ENCODE measurements around the gene RPS19. TPM values are rescaled to one million over a fixed set of nuclear protein-coding genes. Genes with fewer than 3 reads are reported as not detected.

Gene RPS19
- total RNA-seq, 1 donor from 2014 or later, result 2,943 TPM

DNA sequence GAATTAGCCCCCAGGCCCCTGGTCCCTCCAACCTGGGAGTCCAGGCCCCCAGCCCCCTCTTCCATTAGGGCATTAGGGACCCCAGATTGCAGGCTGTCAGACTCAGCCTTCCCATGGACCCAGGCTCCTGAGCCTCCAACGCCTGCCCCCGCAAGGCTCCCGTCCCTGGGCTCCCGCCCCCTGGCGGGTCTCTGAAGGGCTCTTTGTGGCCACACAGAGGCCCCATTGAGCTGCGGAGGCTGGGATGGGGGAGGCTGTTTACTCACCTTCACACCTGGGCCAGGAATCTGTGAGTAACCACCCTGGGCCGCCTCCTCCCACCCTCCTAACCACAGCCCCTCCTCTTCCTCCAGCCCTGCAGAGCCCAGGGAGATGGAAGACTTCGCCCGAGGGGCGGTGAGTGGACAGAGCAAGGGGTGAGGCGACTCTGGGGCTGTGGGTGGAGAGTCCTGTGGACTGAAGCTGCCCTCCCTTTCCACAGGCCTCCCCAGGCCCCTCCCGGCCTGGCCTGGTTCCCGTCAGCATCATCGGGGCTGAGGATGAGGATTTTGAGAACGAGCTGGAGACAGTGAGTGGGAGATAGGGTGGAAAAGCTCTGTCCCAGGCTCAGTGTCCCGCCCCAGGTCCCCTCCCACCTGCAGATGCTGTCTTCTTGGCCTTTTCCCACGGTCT is 27.8 kb downstream of the RPS19 start:
- no peaks in the 10 kb centered on the region for H3K9me3 Mint-ChIP-seq
- peak overlapping the region; percentile 86 for H3K27ac Mint-ChIP-seq
- peaks cover 48% of the 10 kb centered on the region for H3K4me1 Mint-ChIP-seq (ENCODE audit: low read depth)
- intact Hi-C loops (cut with micrococcal nuclease), result loop anchor here (1.0 to 2.0 kb wide), 2 partner anchors 41 to 57 kb away; partner anchors contain the start of gene ERFL
- H3K27me3 Mint-ChIP-seq (ENCODE audit: low read depth), result no peaks in the 10 kb centered on the region
- peaks cover 63% of the 10 kb centered on the region for H3K36me3 Mint-ChIP-seq (ENCODE audit: low read depth)
- peak overlapping the region; percentile 81 for H3K4me3 Mint-ChIP-seq (ENCODE audit: low read depth)
- DNase-seq (ENCODE audit: low spot score), result peak; percentile 66

DNA sequence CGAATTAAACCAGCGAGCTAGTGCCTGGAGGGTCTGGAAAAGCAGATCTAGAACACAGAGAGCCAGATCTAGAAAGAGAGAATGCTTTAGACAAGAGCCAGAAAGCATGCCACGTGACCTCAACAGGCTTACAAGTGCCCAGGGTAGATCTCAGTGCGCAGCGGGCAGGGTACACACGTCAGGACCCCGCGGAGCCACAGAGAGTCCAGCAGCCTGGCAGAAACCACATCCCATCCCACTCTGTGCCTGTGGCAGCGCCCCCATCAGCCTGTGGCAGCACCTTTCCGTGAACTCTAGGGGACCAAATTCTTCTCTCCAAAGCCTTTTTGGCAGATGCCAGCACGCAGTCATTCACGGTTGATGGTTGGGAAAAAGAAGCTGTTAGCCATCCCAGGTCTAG is 28.9 kb downstream of the RPS19 start:
- Mint-ChIP-seq H3K4me1 (ENCODE audit: low read depth) (peaks cover 50% of the 10 kb centered on the region), H3K36me3 (ENCODE audit: low read depth) (peaks cover 62% of the 10 kb centered on the region), H3K9me3 (no peaks in the 10 kb centered on the region), H3K4me3 (ENCODE audit: low read depth) (no peak overlapping the region), H3K27ac (peak overlapping the region; percentile 67), H3K27me3 (ENCODE audit: low read depth) (no peaks in the 10 kb centered on the region)
- DNase-seq (ENCODE audit: low spot score), result no peak
- intact Hi-C loops (cut with micrococcal nuclease), result no loop called here

DNA sequence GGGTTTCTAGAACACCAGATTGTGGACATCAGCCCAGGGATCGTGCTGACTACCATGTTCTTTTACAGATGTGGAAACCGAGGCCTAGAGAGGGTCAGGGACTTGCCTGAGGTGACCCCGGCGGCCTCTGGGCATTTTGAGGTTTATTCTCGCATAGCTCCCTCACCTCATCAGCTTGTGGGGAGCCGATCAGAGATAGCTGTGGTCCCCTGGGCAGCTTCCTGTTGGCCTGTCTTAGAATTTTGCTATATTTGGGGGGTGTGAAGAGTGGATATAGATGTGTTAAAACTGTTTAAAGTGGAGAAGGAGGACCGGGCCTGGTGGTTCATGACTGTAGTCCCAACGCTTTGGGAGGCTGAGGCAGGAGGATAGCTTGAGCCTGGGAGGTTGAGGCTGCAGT is 29.8 kb downstream of the RPS19 start:
- H3K27me3 Mint-ChIP-seq (ENCODE audit: low read depth), result no peaks in the 10 kb centered on the region
- peaks cover 62% of the 10 kb centered on the region for H3K36me3 Mint-ChIP-seq (ENCODE audit: low read depth)
- peaks cover 48% of the 10 kb centered on the region for H3K4me1 Mint-ChIP-seq (ENCODE audit: low read depth)
- H3K27ac Mint-ChIP-seq, result peak overlapping the region; percentile 34
- H3K4me3 Mint-ChIP-seq (ENCODE audit: low read depth), result no peak overlapping the region
- DNase-seq (ENCODE audit: low spot score), result no peak
- H3K9me3 Mint-ChIP-seq, result no peaks in the 10 kb centered on the region
- intact Hi-C loops (cut with micrococcal nuclease), result no loop called here

DNA sequence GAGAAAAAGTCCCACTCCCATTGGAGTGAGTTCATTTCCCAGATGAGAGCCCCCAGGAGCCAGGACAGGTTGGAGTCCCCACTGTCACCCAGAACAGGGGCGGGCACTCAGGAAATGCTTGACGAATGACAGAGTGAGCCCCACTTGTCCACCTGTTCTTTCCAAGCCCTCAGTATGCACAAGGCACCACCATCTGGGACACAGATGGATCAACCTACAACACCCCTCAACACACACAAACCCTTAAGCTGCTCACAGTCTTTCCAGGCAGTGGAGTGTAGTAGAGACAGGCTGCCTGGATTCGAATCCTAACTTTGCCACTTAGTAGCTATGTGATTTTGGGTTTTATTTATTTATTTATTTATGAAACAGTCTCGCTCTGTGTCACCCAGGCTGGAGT is 30.9 kb downstream of the RPS19 start:
- peaks cover 60% of the 10 kb centered on the region for H3K36me3 Mint-ChIP-seq (ENCODE audit: low read depth)
- H3K27ac Mint-ChIP-seq, result no peak overlapping the region
- H3K9me3 Mint-ChIP-seq, result no peaks in the 10 kb centered on the region
- no peak overlapping the region for H3K4me3 Mint-ChIP-seq (ENCODE audit: low read depth)
- H3K4me1 Mint-ChIP-seq (ENCODE audit: low read depth), result peaks cover 46% of the 10 kb centered on the region
- intact Hi-C loops (cut with micrococcal nuclease), result no loop called here
- no peaks in the 10 kb centered on the region for H3K27me3 Mint-ChIP-seq (ENCODE audit: low read depth)
- no peak for DNase-seq (ENCODE audit: low spot score)

DNA sequence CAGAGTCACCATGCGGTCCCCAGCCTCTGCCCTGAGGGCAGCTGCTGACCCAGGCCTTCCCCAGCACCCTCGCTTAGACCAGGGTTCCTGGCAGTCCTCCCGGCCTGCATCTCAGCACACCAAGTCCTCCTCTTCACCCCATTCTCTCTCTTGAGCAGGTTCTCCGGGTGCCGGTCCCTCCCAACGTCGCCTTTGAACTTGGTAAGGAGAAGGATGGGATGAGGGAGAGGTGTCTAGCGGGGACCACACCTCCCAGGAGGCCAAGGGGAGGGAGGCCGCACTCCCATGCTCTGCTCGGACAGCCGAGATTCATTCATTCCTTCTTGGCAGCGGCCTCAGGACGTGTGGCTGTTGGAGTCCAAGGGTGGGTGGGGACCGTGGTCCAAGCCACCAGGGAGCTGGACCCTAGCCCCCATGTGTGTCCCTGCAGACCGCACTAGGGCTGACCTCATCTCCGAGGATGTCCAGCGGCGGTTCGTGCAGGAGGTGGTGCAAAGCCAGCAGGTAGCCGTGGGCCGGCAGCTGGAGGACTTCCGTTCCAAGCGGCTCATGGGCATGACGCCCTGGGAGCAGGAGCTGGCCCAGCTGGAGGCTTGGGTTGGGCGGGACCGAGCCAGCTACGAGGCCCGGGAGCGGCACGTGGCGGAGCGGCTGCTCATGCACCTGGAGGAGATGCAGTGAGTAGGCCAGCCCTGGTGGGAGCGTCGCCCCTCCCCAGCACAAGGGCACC is 32.3 kb downstream of the RPS19 start:
- Mint-ChIP-seq H3K27ac (no peak overlapping the region), H3K27me3 (ENCODE audit: low read depth) (no peaks in the 10 kb centered on the region), H3K36me3 (ENCODE audit: low read depth) (peaks cover 56% of the 10 kb centered on the region), H3K9me3 (no peaks in the 10 kb centered on the region), H3K4me1 (ENCODE audit: low read depth) (peaks cover 34% of the 10 kb centered on the region), H3K4me3 (ENCODE audit: low read depth) (no peak overlapping the region)
- no peak for DNase-seq (ENCODE audit: low spot score)
- intact Hi-C loops (cut with micrococcal nuclease), result no loop called here

DNA sequence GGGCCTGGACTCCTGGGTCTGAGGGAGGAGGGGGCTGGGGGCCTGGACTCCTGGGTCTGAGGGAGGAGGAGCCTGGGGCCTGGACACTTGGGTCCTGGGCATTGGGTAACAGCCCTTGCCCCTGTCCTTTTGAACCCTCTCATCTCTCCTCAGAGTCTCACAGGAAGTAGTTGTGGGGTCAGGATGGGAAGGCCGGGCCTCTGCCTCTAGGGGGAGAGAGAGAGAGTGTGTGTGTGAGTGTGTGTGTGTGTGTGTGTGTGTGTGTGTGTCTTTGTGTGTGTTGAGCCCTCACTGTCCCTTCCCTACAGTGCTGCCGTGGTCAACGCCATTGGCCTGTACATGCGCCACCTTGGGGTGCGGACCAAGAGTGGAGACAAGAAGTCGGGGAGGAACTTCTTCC is 33.8 kb downstream of the RPS19 start:
- Mint-ChIP-seq H3K36me3 (ENCODE audit: low read depth) (peaks cover 63% of the 10 kb centered on the region), H3K9me3 (no peaks in the 10 kb centered on the region), H3K27me3 (ENCODE audit: low read depth) (no peaks in the 10 kb centered on the region), H3K27ac (no peak overlapping the region), H3K4me3 (ENCODE audit: low read depth) (no peak overlapping the region), H3K4me1 (ENCODE audit: low read depth) (peaks cover 27% of the 10 kb centered on the region)
- intact Hi-C loops (cut with micrococcal nuclease), result no loop called here
- no peak for DNase-seq (ENCODE audit: low spot score)

DNA sequence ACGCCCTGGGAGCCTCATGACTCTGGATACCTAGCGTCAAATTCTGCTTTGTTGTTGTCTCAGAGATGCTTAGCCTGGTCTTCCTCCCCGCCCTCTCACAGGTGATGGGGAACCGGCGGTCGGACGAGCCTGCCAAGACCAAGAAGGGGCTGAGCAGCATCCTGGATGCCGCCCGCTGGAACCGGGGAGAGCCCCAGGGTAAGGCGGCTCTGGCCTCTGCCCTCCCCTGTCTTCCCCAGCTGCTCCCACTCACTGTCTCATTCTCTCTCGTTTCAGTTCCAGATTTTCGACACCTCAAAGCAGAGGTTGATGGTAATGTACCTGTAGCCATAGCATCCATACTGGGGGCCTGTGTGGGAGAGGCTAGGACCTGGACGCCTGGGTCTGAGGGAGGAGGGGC is 34.3 kb downstream of the RPS19 start:
- H3K4me3 Mint-ChIP-seq (ENCODE audit: low read depth), result no peak overlapping the region
- no peak for DNase-seq (ENCODE audit: low spot score)
- H3K4me1 Mint-ChIP-seq (ENCODE audit: low read depth), result peaks cover 25% of the 10 kb centered on the region
- H3K9me3 Mint-ChIP-seq, result no peaks in the 10 kb centered on the region
- H3K27ac Mint-ChIP-seq, result no peak overlapping the region
- H3K27me3 Mint-ChIP-seq (ENCODE audit: low read depth), result no peaks in the 10 kb centered on the region
- peaks cover 63% of the 10 kb centered on the region for H3K36me3 Mint-ChIP-seq (ENCODE audit: low read depth)
- intact Hi-C loops (cut with micrococcal nuclease), result no loop called here

DNA sequence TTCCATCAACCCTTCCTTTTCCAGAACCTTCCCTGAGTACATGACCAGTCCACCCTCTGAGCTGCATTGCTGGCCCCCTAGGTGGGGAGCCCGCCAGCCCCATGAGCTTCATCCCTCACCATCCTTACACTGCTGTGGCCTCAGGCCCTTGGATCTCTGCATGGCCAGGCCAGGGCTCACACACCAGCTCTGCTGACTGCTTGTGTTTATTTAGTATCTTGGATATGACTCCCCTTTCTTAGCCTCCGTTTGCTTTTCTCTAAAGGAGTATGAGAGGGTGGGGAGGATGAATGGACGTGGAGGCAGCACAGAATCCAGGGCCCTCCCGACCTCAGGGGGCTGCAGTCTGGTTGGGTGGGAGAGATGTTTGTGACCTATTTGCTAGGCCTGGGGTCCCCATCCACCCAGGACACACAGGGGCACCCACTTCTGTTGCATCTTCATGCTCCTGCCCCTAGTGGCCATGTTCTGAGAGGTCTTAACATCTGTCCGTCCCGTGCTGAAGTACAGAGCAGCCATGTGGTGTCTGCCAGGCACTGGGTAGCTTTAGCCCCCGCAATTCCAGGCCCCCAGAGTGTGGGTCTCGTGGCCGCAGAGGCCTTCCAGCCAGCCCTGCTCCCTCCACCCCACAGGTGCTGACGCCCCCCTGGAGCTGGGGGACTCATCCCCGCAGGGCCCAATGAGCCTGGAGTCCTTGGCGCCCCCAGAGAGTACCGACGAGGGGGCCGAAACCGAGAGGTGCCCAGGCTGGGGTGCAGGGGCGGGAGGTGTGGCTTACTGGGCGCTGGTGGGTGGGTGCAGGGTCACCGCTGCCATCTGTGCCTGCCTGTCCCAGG is 35.9 kb downstream of the RPS19 start:
- no peak for DNase-seq (ENCODE audit: low spot score)
- Mint-ChIP-seq H3K27ac (peak overlapping the region; percentile 52), H3K4me3 (ENCODE audit: low read depth) (no peak overlapping the region), H3K27me3 (ENCODE audit: low read depth) (no peaks in the 10 kb centered on the region), H3K36me3 (ENCODE audit: low read depth) (peaks cover 66% of the 10 kb centered on the region), H3K4me1 (ENCODE audit: low read depth) (peaks cover 19% of the 10 kb centered on the region), H3K9me3 (no peaks in the 10 kb centered on the region)
- intact Hi-C loops (cut with micrococcal nuclease), result no loop called here

DNA sequence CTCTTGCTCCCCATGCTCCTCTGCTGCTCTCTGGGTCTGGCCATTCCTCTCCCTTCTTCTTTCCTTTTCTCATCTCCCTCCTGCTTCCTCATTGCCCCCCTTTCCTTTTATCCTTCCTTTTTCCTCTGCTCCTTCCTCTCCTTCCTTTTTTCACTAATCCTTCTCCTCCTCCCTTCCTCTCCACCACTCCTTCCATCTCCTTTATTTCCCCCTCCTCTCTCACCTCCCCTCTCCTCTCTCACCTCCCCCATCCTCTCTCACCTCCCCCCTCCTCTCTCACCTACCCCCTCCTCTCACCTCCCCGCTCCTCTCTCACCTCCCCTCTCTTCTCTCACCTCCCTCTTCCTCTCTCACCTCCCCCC is 36.5 kb downstream of the RPS19 start:
- H3K27ac Mint-ChIP-seq, result peak overlapping the region; percentile 52
- no peaks in the 10 kb centered on the region for H3K27me3 Mint-ChIP-seq (ENCODE audit: low read depth)
- intact Hi-C loops (cut with micrococcal nuclease), result no loop called here
- H3K9me3 Mint-ChIP-seq, result no peaks in the 10 kb centered on the region
- peaks cover 64% of the 10 kb centered on the region for H3K36me3 Mint-ChIP-seq (ENCODE audit: low read depth)
- DNase-seq (ENCODE audit: low spot score), result no peak
- H3K4me3 Mint-ChIP-seq (ENCODE audit: low read depth), result no peak overlapping the region
- H3K4me1 Mint-ChIP-seq (ENCODE audit: low read depth), result peaks cover 17% of the 10 kb centered on the region

DNA sequence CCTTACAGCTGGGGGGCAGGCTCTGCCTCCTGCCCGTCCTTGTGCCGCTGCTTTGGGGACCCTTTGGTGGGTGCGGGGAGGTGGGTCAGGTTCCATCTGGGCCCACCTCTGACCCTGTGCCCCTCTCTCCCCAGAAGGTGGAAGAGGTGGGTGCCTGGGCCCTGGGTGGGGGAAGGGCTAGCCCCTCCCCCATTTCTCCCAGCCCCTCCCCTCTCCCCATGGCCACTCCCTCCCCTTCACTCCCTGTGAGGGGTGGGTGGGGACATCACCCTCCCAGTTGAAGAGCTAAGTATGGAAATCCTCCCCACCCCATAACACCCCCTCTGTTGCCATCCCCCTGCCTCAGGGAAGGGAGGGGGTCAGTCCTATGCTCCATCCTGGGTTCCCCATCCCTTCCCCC is 37.1 kb downstream of the RPS19 start:
- Mint-ChIP-seq H3K4me3 (ENCODE audit: low read depth) (no peak overlapping the region), H3K27me3 (ENCODE audit: low read depth) (no peaks in the 10 kb centered on the region), H3K9me3 (no peaks in the 10 kb centered on the region), H3K36me3 (ENCODE audit: low read depth) (peaks cover 68% of the 10 kb centered on the region), H3K4me1 (ENCODE audit: low read depth) (peaks cover 13% of the 10 kb centered on the region), H3K27ac (no peak overlapping the region)
- intact Hi-C loops (cut with micrococcal nuclease), result no loop called here
- DNase-seq (ENCODE audit: low spot score), result no peak

DNA sequence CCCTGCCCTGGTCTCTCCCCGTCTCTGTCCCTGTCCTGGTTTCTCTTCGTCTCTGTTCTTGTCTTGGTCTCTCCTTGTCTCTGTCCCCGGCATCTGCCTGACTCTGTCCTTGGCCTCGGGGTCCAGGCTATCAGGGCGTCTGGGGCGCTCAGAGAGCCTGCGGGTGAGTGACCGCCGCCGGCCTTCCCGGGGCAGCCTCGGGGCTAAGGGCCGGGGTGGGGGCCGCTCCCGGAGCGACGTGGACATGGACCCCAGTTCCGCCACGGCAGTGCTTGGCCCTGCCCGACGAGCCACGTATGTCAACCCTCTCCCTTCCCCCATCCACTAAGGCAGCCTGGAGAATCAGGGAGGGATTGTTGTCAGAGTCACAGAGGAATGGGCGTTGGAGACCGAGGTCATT is 37.8 kb downstream of the RPS19 start:
- Mint-ChIP-seq H3K27me3 (ENCODE audit: low read depth) (no peaks in the 10 kb centered on the region), H3K9me3 (no peaks in the 10 kb centered on the region), H3K36me3 (ENCODE audit: low read depth) (peaks cover 73% of the 10 kb centered on the region), H3K27ac (peak overlapping the region; percentile 66), H3K4me3 (ENCODE audit: low read depth) (no peak overlapping the region), H3K4me1 (ENCODE audit: low read depth) (peaks cover 13% of the 10 kb centered on the region)
- intact Hi-C loops (cut with micrococcal nuclease), result no loop called here
- no peak for DNase-seq (ENCODE audit: low spot score)

DNA sequence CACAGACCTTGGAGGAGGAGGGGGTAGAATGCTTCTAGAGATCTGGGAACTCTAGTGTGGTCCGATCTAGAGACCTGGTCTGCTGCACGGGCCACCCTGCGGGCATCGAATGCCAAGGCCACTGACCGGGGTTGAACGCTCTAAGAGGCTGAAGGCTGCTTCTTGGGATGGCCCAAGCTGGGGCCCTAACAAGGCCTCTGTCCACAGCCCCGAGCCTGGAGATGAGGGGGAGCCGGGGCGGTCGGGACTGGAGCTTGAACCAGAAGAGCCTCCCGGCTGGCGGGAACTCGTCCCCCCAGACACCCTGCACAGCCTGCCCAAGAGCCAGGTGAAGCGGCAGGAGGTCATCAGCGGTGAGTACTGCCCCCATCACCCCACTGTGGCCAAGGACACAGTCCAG is 38.2 kb downstream of the RPS19 start:
- Mint-ChIP-seq H3K36me3 (ENCODE audit: low read depth) (peaks cover 74% of the 10 kb centered on the region), H3K27me3 (ENCODE audit: low read depth) (no peaks in the 10 kb centered on the region), H3K9me3 (no peaks in the 10 kb centered on the region), H3K4me1 (ENCODE audit: low read depth) (peaks cover 10% of the 10 kb centered on the region), H3K4me3 (ENCODE audit: low read depth) (no peak overlapping the region), H3K27ac (no peak overlapping the region)
- no peak for DNase-seq (ENCODE audit: low spot score)
- intact Hi-C loops (cut with micrococcal nuclease), result no loop called here

All from activated T-helper 2 cell treated with anti-CD3 and anti-CD28 coated beads, Interferon-gamma antibody, Interleukin-2, Interleukin-4, amounts not matched to agents 10 μg/mL and 5 μg/mL and 100 μg/mL, durations not matched to agents 14 hours and 24 hours and 36 hours (primary cell).